HG03097 (cell line): ENCODE results near the gene NBPF14.
A peak's percentile ranks its signal among the peaks of the same experiment; 100 is the strongest.
"Not testable (repeated sequence)": the region's sequence is repeated elsewhere in the genome, so short reads cannot be mapped to it uniquely, and the experiment has no call there.

Source experiments
- ATAC-seq: cut with Tn5 transposase; IDR thresholded peaks from one replicate; pipeline ENCODE4 v1.9.1; 2021; ENCODE audit not compliant: unreplicated experiment, low FRiP score

The NBPF14 gene

GRCh38 chr1:148595911-148596310 is at the start of gene NBPF14:
Gene NBPF14, minus strand, starts transcription at chr1:148596011. Its CDS starts 294 bp downstream, at chr1:148595717.
- not testable (repeated sequence) for ATAC-seq

GRCh38 chr1:148625451-148625850 is 29.6 kb upstream of the NBPF14 start:
- ATAC-seq = not testable (repeated sequence)

- not testable (repeated sequence) for ATAC-seq
Measured at GRCh38 chr1:148618216-148618615, 22.4 kb upstream of the NBPF14 start.

GRCh38 chr1:148605266-148605665 is 9.5 kb upstream of the NBPF14 start:
- ATAC-seq = not testable (repeated sequence)

GRCh38 chr1:148595360-148595759 is 451 bp downstream of the NBPF14 start:
- not testable (repeated sequence) for ATAC-seq

GRCh38 chr1:148591098-148591497 is 4.7 kb downstream of the NBPF14 start:
- not testable (repeated sequence) for ATAC-seq

- ATAC-seq = not testable (repeated sequence)
Measured at GRCh38 chr1:148532158-148532557, 63.7 kb downstream of the NBPF14 start.

GRCh38 chr1:148529101-148529567 is 66.7 kb downstream of the NBPF14 start:
- not testable (repeated sequence) for ATAC-seq

GRCh38 chr1:148528591-148528990 is 67.2 kb downstream of the NBPF14 start:
- ATAC-seq = not testable (repeated sequence)

- ATAC-seq = not testable (repeated sequence)
Measured at GRCh38 chr1:148526587-148526986, 69.2 kb downstream of the NBPF14 start.

GRCh38 chr1:148523205-148524144 is 72.3 kb downstream of the NBPF14 start:
- ATAC-seq = peak; percentile 28

- ATAC-seq = peak; percentile 82
Measured at GRCh38 chr1:148522561-148523204, 73.1 kb downstream of the NBPF14 start.

- ATAC-seq = peak; percentile 58
Measured at GRCh38 chr1:148522072-148522471, 73.7 kb downstream of the NBPF14 start.

GRCh38 chr1:148514310-148514709 is 81.5 kb downstream of the NBPF14 start:
- ATAC-seq = not testable (repeated sequence)

- not testable (repeated sequence) for ATAC-seq
Measured at GRCh38 chr1:148512571-148513184, 83.1 kb downstream of the NBPF14 start.

GRCh38 chr1:148493933-148494332 is 101.9 kb downstream of the NBPF14 start:
- ATAC-seq = not testable (repeated sequence)

- not testable (repeated sequence) for ATAC-seq
Measured at GRCh38 chr1:148483029-148483428, 112.8 kb downstream of the NBPF14 start, which contains the start of gene PPIAL4G. Gene PPIAL4G, minus strand, starts transcription at chr1:148483302. Its CDS starts 50 bp downstream, at chr1:148483252.
